ENCODE results near the gene NOL8. TPM values are rescaled to one million over a fixed set of nuclear protein-coding genes. Genes with fewer than 3 reads are reported as not detected.
A peak's percentile ranks its signal among the peaks of the same experiment; 100 is the strongest.

NOL8 gene
- total RNA-seq, 1 donor from 2014 or later: 15.7 TPM

GRCh38 chr9:92294297-92294676, 30.9 kb downstream of the NOL8 start:
- peak overlapping the region; percentile 61 for H3K27ac ChIP-seq (ENCODE audit: low read depth, low read length)
- peak overlapping the region; percentile 76 to 87 (median 85) for H3K9ac ChIP-seq (ENCODE audit: low read depth in 1 of 3, low read length in 3 of 3)
- peaks cover 4 to 23% (median 12%) of the 10 kb centered on the region in 3 donors for H3K36me3 ChIP-seq (ENCODE audit: control insufficient read depth in 3 of 3, insufficient read depth in 3 of 3, low read length in 3 of 3)
- peak overlapping the region; percentile 87 to 97 (median 95) for H3K4me3 ChIP-seq (ENCODE audit: low read length in 3 of 3)
- H3K27me3 ChIP-seq (ENCODE audit: control insufficient read depth in 3 of 3, insufficient read depth in 3 of 3, low read length in 3 of 3): no peaks in the 10 kb centered on the region
- peaks cover 17 to 21% (median 20%) of the 10 kb centered on the region in 3 donors for H3K4me1 ChIP-seq (ENCODE audit: control insufficient read depth in 3 of 3, insufficient read depth in 3 of 3, low read length in 3 of 3)
- H3K9me3 ChIP-seq (ENCODE audit: control insufficient read depth in 3 of 3, low read length in 3 of 3): no peaks in the 10 kb centered on the region

- peaks cover 0 to 21% (median 6%) of the 10 kb centered on the region in 3 donors for H3K36me3 ChIP-seq (ENCODE audit: control insufficient read depth in 3 of 3, insufficient read depth in 3 of 3, low read length in 3 of 3)
- no peaks in the 10 kb centered on the region for H3K27me3 ChIP-seq (ENCODE audit: control insufficient read depth in 3 of 3, insufficient read depth in 3 of 3, low read length in 3 of 3)
- peak within 1 kb of the TSS; percentile 61 for H3K27ac ChIP-seq (ENCODE audit: low read depth, low read length)
- H3K4me1 ChIP-seq (ENCODE audit: control insufficient read depth in 3 of 3, insufficient read depth in 3 of 3, low read length in 3 of 3): peaks cover 17 to 21% (median 20%) of the 10 kb centered on the region in 3 donors
- no peaks in the 10 kb centered on the region for H3K9me3 ChIP-seq (ENCODE audit: control insufficient read depth in 3 of 3, low read length in 3 of 3)
- H3K4me3 ChIP-seq (ENCODE audit: low read length in 3 of 3): peak within 1 kb of the TSS; percentile 87 to 97 (median 95)
- peak within 1 kb of the TSS; percentile 85 to 87 (median 86) for H3K9ac ChIP-seq (ENCODE audit: low read depth in 1 of 3, low read length in 3 of 3)
Measured at GRCh38 chr9:92293452-92294296, 31.5 kb downstream of the NOL8 start, which contains the start of gene IARS1. Gene IARS1, minus strand, starts transcription at chr9:92293697. Its CDS starts 4,278 bp downstream, at chr9:92289419.

DNA sequence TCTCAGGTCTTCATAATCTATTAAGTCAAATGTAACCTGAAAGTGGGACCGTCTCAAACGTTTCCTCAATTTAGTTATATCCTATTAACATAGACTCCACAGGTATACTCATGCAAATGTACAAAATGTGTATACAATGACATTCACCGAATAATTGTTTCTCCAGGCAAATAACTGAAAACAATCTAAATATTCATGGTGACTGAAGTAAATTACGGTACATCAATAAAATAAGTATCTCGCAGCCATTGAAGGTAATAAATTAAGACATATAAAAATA, 32.1 kb downstream of the NOL8 start:
- Histone ChIP-seq H3K27ac (ENCODE audit: low read depth, low read length) (peak overlapping the region; percentile 61), H3K27me3 (ENCODE audit: control insufficient read depth in 3 of 3, insufficient read depth in 3 of 3, low read length in 3 of 3) (no peaks in the 10 kb centered on the region), H3K9ac (ENCODE audit: low read depth in 1 of 3, low read length in 3 of 3) (peak overlapping the region; percentile 85 to 87 (median 86)), H3K9me3 (ENCODE audit: control insufficient read depth in 3 of 3, low read length in 3 of 3) (no peaks in the 10 kb centered on the region), H3K4me3 (ENCODE audit: low read length in 3 of 3) (peak overlapping the region; percentile 87 to 97 (median 95)), H3K36me3 (ENCODE audit: control insufficient read depth in 3 of 3, insufficient read depth in 3 of 3, low read length in 3 of 3) (peaks cover 0 to 20% (median 3%) of the 10 kb centered on the region in 3 donors), H3K4me1 (ENCODE audit: control insufficient read depth in 3 of 3, insufficient read depth in 3 of 3, low read length in 3 of 3) (peaks cover 17 to 21% (median 20%) of the 10 kb centered on the region in 3 donors)

DNA sequence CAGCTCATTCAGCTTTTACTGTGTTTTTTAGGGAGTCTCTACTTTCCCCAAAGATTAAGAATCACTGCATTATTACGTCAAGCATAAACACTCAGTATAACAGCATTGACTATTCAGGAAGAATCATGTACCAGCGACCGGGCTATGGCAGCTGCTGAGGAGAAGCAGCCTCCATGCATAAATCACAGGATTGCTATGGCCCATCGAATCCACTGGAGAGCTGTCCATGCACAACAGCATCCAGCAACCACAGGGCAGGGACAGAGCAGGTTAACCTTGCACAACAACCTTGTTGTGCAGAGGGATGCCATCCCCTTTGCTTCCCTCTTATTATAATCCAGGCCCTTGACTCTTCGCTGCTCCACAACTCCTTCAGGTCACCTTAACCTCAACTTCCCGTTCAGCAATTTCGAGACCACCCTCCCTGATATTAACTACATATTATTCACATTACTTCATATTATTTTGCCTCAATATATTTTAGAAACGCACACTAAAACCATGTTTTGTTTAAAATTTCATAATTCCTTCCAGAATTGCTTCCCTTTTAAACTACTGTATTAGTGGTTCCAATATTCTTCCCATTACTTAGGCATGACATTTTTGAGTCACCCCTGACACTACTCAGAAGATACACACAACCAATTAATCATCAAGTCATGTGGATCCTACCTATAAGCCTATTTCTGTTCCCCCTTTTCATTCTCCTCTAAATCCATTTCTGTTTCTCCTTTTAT, 32.6 kb downstream of the NOL8 start:
- no peaks in the 10 kb centered on the region for H3K27me3 ChIP-seq (ENCODE audit: control insufficient read depth in 3 of 3, insufficient read depth in 3 of 3, low read length in 3 of 3)
- peak overlapping the region; percentile 85 to 87 (median 86) for H3K9ac ChIP-seq (ENCODE audit: low read depth in 1 of 3, low read length in 3 of 3)
- H3K9me3 ChIP-seq (ENCODE audit: control insufficient read depth in 3 of 3, low read length in 3 of 3): no peaks in the 10 kb centered on the region
- peak overlapping the region; percentile 87 to 97 (median 95) for H3K4me3 ChIP-seq (ENCODE audit: low read length in 3 of 3)
- peaks cover 0 to 20% (median 3%) of the 10 kb centered on the region in 3 donors for H3K36me3 ChIP-seq (ENCODE audit: control insufficient read depth in 3 of 3, insufficient read depth in 3 of 3, low read length in 3 of 3)
- peaks cover 17 to 21% (median 20%) of the 10 kb centered on the region in 3 donors for H3K4me1 ChIP-seq (ENCODE audit: control insufficient read depth in 3 of 3, insufficient read depth in 3 of 3, low read length in 3 of 3)
- peak overlapping the region; percentile 61 for H3K27ac ChIP-seq (ENCODE audit: low read depth, low read length)

- Histone ChIP-seq H3K27me3 (ENCODE audit: control insufficient read depth in 3 of 3, insufficient read depth in 3 of 3, low read length in 3 of 3) (no peaks in the 10 kb centered on the region), H3K9ac (ENCODE audit: low read depth in 1 of 3, low read length in 3 of 3) (no peak overlapping the region), H3K4me3 (ENCODE audit: low read length in 3 of 3) (no peak overlapping the region), H3K27ac (ENCODE audit: low read depth, low read length) (no peak overlapping the region), H3K9me3 (ENCODE audit: control insufficient read depth in 3 of 3, low read length in 3 of 3) (no peaks in the 10 kb centered on the region), H3K36me3 (ENCODE audit: control insufficient read depth in 3 of 3, insufficient read depth in 3 of 3, low read length in 3 of 3) (peaks cover 0 to 13% (median 3%) of the 10 kb centered on the region in 3 donors), H3K4me1 (ENCODE audit: control insufficient read depth in 3 of 3, insufficient read depth in 3 of 3, low read length in 3 of 3) (peaks cover 17 to 21% (median 20%) of the 10 kb centered on the region in 3 donors)
Measured at GRCh38 chr9:92291577-92291976, 33.6 kb downstream of the NOL8 start.

GRCh38 chr9:92290785-92291429, 34.2 kb downstream of the NOL8 start:
- H3K4me3 ChIP-seq (ENCODE audit: low read length in 3 of 3): no peak overlapping the region
- H3K36me3 ChIP-seq (ENCODE audit: control insufficient read depth in 3 of 3, insufficient read depth in 3 of 3, low read length in 3 of 3): peaks cover under 1 to 14% (median 3%) of the 10 kb centered on the region in 3 donors
- no peaks in the 10 kb centered on the region for H3K27me3 ChIP-seq (ENCODE audit: control insufficient read depth in 3 of 3, insufficient read depth in 3 of 3, low read length in 3 of 3)
- peaks cover 17 to 21% (median 20%) of the 10 kb centered on the region in 3 donors for H3K4me1 ChIP-seq (ENCODE audit: control insufficient read depth in 3 of 3, insufficient read depth in 3 of 3, low read length in 3 of 3)
- H3K9me3 ChIP-seq (ENCODE audit: control insufficient read depth in 3 of 3, low read length in 3 of 3): no peaks in the 10 kb centered on the region
- H3K27ac ChIP-seq (ENCODE audit: low read depth, low read length): no peak overlapping the region
- no peak overlapping the region for H3K9ac ChIP-seq (ENCODE audit: low read depth in 1 of 3, low read length in 3 of 3)

- H3K9ac ChIP-seq (ENCODE audit: low read depth in 1 of 3, low read length in 3 of 3): no peak overlapping the region
- no peaks in the 10 kb centered on the region for H3K9me3 ChIP-seq (ENCODE audit: control insufficient read depth in 3 of 3, low read length in 3 of 3)
- peaks cover 17 to 21% (median 20%) of the 10 kb centered on the region in 3 donors for H3K4me1 ChIP-seq (ENCODE audit: control insufficient read depth in 3 of 3, insufficient read depth in 3 of 3, low read length in 3 of 3)
- peaks cover 8 to 24% (median 11%) of the 10 kb centered on the region in 3 donors for H3K36me3 ChIP-seq (ENCODE audit: control insufficient read depth in 3 of 3, insufficient read depth in 3 of 3, low read length in 3 of 3)
- H3K4me3 ChIP-seq (ENCODE audit: low read length in 3 of 3): no peak overlapping the region
- no peak overlapping the region for H3K27ac ChIP-seq (ENCODE audit: low read depth, low read length)
- H3K27me3 ChIP-seq (ENCODE audit: control insufficient read depth in 3 of 3, insufficient read depth in 3 of 3, low read length in 3 of 3): no peaks in the 10 kb centered on the region
Measured at GRCh38 chr9:92289708-92290390, 35.3 kb downstream of the NOL8 start.

GRCh38 chr9:92279302-92279701, 45.8 kb downstream of the NOL8 start:
- no peaks in the 10 kb centered on the region for H3K9me3 ChIP-seq (ENCODE audit: control insufficient read depth in 3 of 3, low read length in 3 of 3)
- no peaks in the 10 kb centered on the region for H3K27me3 ChIP-seq (ENCODE audit: control insufficient read depth in 3 of 3, insufficient read depth in 3 of 3, low read length in 3 of 3)
- no peak overlapping the region for H3K27ac ChIP-seq (ENCODE audit: low read depth, low read length)
- H3K9ac ChIP-seq (ENCODE audit: low read depth in 1 of 3, low read length in 3 of 3): no peak overlapping the region
- H3K36me3 ChIP-seq (ENCODE audit: control insufficient read depth in 3 of 3, insufficient read depth in 3 of 3, low read length in 3 of 3): peaks cover 33 to 62% (median 60%) of the 10 kb centered on the region in 3 donors
- H3K4me1 ChIP-seq (ENCODE audit: control insufficient read depth in 3 of 3, insufficient read depth in 3 of 3, low read length in 3 of 3): no peaks in the 10 kb centered on the region
- no peak overlapping the region for H3K4me3 ChIP-seq (ENCODE audit: low read length in 3 of 3)

DNA sequence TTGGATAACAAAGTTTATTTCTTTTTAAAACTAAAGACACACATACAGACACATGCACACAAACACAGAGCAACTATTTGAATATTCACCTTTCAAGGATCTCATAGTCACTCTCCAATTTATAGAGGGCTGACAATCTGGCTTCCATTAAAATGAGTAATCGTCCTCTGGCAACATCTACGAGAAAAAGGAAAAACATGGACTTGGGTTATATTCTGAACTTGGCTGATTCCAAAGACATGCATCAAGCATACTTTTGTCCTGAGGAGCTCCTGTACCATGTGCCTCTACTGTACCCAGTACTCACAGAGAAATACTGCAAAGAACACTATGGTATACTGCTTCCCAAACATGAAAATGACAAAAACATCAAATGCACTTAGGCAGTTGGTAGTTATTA, 47.0 kb downstream of the NOL8 start:
- Histone ChIP-seq H3K9me3 (ENCODE audit: control insufficient read depth in 3 of 3, low read length in 3 of 3) (no peaks in the 10 kb centered on the region), H3K27me3 (ENCODE audit: control insufficient read depth in 3 of 3, insufficient read depth in 3 of 3, low read length in 3 of 3) (no peaks in the 10 kb centered on the region), H3K4me3 (ENCODE audit: low read length in 3 of 3) (no peak overlapping the region), H3K9ac (ENCODE audit: low read depth in 1 of 3, low read length in 3 of 3) (no peak overlapping the region), H3K36me3 (ENCODE audit: control insufficient read depth in 3 of 3, insufficient read depth in 3 of 3, low read length in 3 of 3) (peaks cover 41 to 71% (median 65%) of the 10 kb centered on the region in 3 donors), H3K4me1 (ENCODE audit: control insufficient read depth in 3 of 3, insufficient read depth in 3 of 3, low read length in 3 of 3) (no peaks in the 10 kb centered on the region), H3K27ac (ENCODE audit: low read depth, low read length) (no peak overlapping the region)
